Body of pancreas (tissue), 4 donors: ENCODE measurements around the gene PIGR.
A peak's percentile ranks its signal among the peaks of the same experiment; 100 is the strongest.

Experiments used
- POLR2A ChIP-seq, 3 donors: fragments of 450-650 bp; IDR thresholded peaks; one replicate each; pipeline ENCODE4 v1.6.1; 2016; ENCODE audit warnings: antibody characterized with exemption in 3 of 3, mild to moderate bottlenecking in 2 of 3
- TF ChIP-seq, protein P1 (sequence below), 7 experiments: fragments of 450-650 bp in 4 of 7; fragments of 200-600 bp in 3 of 7; sonication (generic) in 3 of 7; IDR thresholded peaks; one replicate each; pipeline ENCODE4 v1.5.1; 2016 to 2019; ENCODE audit warnings: antibody characterized with exemption in 7 of 7

- TF ChIP-seq, protein P1, sequence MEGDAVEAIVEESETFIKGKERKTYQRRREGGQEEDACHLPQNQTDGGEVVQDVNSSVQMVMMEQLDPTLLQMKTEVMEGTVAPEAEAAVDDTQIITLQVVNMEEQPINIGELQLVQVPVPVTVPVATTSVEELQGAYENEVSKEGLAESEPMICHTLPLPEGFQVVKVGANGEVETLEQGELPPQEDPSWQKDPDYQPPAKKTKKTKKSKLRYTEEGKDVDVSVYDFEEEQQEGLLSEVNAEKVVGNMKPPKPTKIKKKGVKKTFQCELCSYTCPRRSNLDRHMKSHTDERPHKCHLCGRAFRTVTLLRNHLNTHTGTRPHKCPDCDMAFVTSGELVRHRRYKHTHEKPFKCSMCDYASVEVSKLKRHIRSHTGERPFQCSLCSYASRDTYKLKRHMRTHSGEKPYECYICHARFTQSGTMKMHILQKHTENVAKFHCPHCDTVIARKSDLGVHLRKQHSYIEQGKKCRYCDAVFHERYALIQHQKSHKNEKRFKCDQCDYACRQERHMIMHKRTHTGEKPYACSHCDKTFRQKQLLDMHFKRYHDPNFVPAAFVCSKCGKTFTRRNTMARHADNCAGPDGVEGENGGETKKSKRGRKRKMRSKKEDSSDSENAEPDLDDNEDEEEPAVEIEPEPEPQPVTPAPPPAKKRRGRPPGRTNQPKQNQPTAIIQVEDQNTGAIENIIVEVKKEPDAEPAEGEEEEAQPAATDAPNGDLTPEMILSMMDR (IDR thresholded peaks at IDR 0.05), result peak; percentile 45 to 81 (median 73)
- TF ChIP-seq POLR2A (IDR thresholded peaks at IDR 0.05), result no peak
Observed at GRCh38 chr1:206982216-206982615, 36.0 kb upstream of the PIGR start.
